ENCODE data around the gene ACOT7.
"Not testable (repeated sequence)": the region's sequence is repeated elsewhere in the genome, so short reads cannot be mapped to it uniquely, and the experiment has no call there.

Gene ACOT7

GRCh38 chr1:6408023-6408422, 14.5 kb upstream of the ACOT7 start:
- no peak for DNase-seq (ENCODE audit: low read depth)
- no peak overlapping the region for H3K4me3 ChIP-seq (ENCODE audit: low read depth, low read length)
- TF ChIP-seq CTCF (IDR thresholded peaks at IDR 0.05; ENCODE audit: low read depth, low read length, missing control alignments): no peak

GRCh38 chr1:6401673-6402072, 8.1 kb upstream of the ACOT7 start:
- no peak overlapping the region for H3K4me3 ChIP-seq (ENCODE audit: low read depth, low read length)
- DNase-seq (ENCODE audit: low read depth): no peak
- TF ChIP-seq CTCF (IDR thresholded peaks at IDR 0.05; ENCODE audit: low read depth, low read length, missing control alignments): no peak

- no peak for TF ChIP-seq CTCF (IDR thresholded peaks at IDR 0.05; ENCODE audit: low read depth, low read length, missing control alignments)
- DNase-seq (ENCODE audit: low read depth): no peak
- no peak overlapping the region for H3K4me3 ChIP-seq (ENCODE audit: low read depth, low read length)
Observed at GRCh38 chr1:6399294-6399693, 5.7 kb upstream of the ACOT7 start.

GRCh38 chr1:6397844-6398441, 4.4 kb upstream of the ACOT7 start:
- no peak for TF ChIP-seq CTCF (IDR thresholded peaks at IDR 0.05; ENCODE audit: low read depth, low read length, missing control alignments)
- H3K4me3 ChIP-seq (ENCODE audit: low read depth, low read length): no peak overlapping the region
- DNase-seq (ENCODE audit: low read depth): no peak

GRCh38 chr1:6396998-6397397, 3.4 kb upstream of the ACOT7 start:
- H3K4me3 ChIP-seq (ENCODE audit: low read depth, low read length): no peak overlapping the region
- DNase-seq (ENCODE audit: low read depth): no peak
- TF ChIP-seq CTCF (IDR thresholded peaks at IDR 0.05; ENCODE audit: low read depth, low read length, missing control alignments): no peak

- not testable (repeated sequence) for DNase-seq (ENCODE audit: low read depth); H3K4me3 ChIP-seq (ENCODE audit: low read depth, low read length)
Observed at GRCh38 chr1:6395781-6396244, 2.2 kb upstream of the ACOT7 start.

- not testable (repeated sequence) for DNase-seq (ENCODE audit: low read depth)
Observed at GRCh38 chr1:6395130-6395529, 1.6 kb upstream of the ACOT7 start.

GRCh38 chr1:6392809-6393399, 663 bp downstream of the ACOT7 start:
- TF ChIP-seq CTCF (IDR thresholded peaks at IDR 0.05; ENCODE audit: low read depth, low read length, missing control alignments): no peak
- peak overlapping the region; percentile 81 for H3K4me3 ChIP-seq (ENCODE audit: low read depth, low read length)
- DNase-seq (ENCODE audit: low read depth): no peak

More at GRCh38 chr1:6395130-6395529, 1.6 kb upstream of the ACOT7 start:
- H3K4me3 ChIP-seq (ENCODE audit: low read depth, low read length): not testable (repeated sequence)
